ENCODE data around the gene R3HDM1. TPM values are rescaled to one million over a fixed set of nuclear protein-coding genes. Genes with fewer than 3 reads are reported as not detected.
"Not testable (repeated sequence)": the region's sequence is repeated elsewhere in the genome, so short reads cannot be mapped to it uniquely, and the experiment has no call there.

R3HDM1 gene
- polyA plus RNA-seq, 1 donor from 2014 or later = 30.3 TPM

DNA sequence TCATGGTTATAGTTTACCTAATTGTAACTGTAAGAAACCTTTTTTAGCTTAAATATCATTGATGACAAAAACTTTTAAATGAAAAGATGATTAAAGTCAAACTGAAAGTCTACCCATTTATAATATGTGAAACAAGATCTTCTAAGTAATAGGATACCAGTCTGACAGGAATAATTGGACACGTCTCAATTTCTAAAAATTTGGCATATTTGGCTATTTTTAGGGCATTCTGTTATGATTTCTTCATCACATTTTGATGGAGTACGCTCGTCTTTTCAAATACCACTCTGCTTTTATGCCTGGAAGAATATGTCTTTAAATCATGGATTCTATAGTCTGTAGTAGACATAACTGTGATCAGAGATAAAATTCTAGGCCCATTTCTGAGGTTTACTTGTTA lies 1.3 kb downstream of the R3HDM1 start:
- Histone ChIP-seq H3K9me3 (ENCODE audit: low read length) (no peaks in the 10 kb centered on the region), H4K20me1 (ENCODE audit: insufficient read depth) (no peaks in the 10 kb centered on the region), H2AFZ (ENCODE audit: low read depth, low read length) (no peak overlapping the region), H3K9me2 (ENCODE audit: insufficient read depth, low read length) (no peaks in the 10 kb centered on the region), H3K4me3 (ENCODE audit: low read length) (peak overlapping the region; percentile 83), H3K36me3 (ENCODE audit: insufficient read depth, low read length) (no peaks in the 10 kb centered on the region), H3K27ac (ENCODE audit: low read length) (peak overlapping the region; percentile 92), H3K9ac (ENCODE audit: low read length) (peak overlapping the region; percentile 19), H3F3A (ENCODE audit: insufficient read depth, low read length, poor library complexity, severe bottlenecking) (no peaks in the 10 kb centered on the region), H3K79me2 (replicated peaks; ENCODE audit: insufficient read depth, low read length) (peaks cover 38% of the 10 kb centered on the region), H3K27me3 (ENCODE audit: insufficient read depth, low read depth, low read length) (no peaks in the 10 kb centered on the region), H3K4me2 (ENCODE audit: low read length) (peak overlapping the region; percentile 80)
- TF ChIP-seq, protein P1, sequence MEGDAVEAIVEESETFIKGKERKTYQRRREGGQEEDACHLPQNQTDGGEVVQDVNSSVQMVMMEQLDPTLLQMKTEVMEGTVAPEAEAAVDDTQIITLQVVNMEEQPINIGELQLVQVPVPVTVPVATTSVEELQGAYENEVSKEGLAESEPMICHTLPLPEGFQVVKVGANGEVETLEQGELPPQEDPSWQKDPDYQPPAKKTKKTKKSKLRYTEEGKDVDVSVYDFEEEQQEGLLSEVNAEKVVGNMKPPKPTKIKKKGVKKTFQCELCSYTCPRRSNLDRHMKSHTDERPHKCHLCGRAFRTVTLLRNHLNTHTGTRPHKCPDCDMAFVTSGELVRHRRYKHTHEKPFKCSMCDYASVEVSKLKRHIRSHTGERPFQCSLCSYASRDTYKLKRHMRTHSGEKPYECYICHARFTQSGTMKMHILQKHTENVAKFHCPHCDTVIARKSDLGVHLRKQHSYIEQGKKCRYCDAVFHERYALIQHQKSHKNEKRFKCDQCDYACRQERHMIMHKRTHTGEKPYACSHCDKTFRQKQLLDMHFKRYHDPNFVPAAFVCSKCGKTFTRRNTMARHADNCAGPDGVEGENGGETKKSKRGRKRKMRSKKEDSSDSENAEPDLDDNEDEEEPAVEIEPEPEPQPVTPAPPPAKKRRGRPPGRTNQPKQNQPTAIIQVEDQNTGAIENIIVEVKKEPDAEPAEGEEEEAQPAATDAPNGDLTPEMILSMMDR (IDR thresholded peaks at IDR 0.05; ENCODE audit: poor library complexity, severe bottlenecking) = no peak
- TF ChIP-seq TAF1 (IDR thresholded peaks at IDR 0.05; ENCODE audit: low read depth) (no peak), MXI1 (conservative IDR thresholded peaks at IDR 0.05; ENCODE audit: poor library complexity, severe bottlenecking) (no peak), RAD21 (conservative IDR thresholded peaks at IDR 0.05) (no peak), POLR2AphosphoS5 (IDR thresholded peaks at IDR 0.05) (no peak), EZH2 (IDR thresholded peaks at IDR 0.05; ENCODE audit: borderline replicate concordance, insufficient read depth, low read length, poor library complexity, severe bottlenecking) (no peak)
- TF ChIP-seq, protein P2, sequence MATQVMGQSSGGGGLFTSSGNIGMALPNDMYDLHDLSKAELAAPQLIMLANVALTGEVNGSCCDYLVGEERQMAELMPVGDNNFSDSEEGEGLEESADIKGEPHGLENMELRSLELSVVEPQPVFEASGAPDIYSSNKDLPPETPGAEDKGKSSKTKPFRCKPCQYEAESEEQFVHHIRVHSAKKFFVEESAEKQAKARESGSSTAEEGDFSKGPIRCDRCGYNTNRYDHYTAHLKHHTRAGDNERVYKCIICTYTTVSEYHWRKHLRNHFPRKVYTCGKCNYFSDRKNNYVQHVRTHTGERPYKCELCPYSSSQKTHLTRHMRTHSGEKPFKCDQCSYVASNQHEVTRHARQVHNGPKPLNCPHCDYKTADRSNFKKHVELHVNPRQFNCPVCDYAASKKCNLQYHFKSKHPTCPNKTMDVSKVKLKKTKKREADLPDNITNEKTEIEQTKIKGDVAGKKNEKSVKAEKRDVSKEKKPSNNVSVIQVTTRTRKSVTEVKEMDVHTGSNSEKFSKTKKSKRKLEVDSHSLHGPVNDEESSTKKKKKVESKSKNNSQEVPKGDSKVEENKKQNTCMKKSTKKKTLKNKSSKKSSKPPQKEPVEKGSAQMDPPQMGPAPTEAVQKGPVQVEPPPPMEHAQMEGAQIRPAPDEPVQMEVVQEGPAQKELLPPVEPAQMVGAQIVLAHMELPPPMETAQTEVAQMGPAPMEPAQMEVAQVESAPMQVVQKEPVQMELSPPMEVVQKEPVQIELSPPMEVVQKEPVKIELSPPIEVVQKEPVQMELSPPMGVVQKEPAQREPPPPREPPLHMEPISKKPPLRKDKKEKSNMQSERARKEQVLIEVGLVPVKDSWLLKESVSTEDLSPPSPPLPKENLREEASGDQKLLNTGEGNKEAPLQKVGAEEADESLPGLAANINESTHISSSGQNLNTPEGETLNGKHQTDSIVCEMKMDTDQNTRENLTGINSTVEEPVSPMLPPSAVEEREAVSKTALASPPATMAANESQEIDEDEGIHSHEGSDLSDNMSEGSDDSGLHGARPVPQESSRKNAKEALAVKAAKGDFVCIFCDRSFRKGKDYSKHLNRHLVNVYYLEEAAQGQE (IDR thresholded peaks at IDR 0.05; ENCODE audit: borderline replicate concordance) = no peak

DNA sequence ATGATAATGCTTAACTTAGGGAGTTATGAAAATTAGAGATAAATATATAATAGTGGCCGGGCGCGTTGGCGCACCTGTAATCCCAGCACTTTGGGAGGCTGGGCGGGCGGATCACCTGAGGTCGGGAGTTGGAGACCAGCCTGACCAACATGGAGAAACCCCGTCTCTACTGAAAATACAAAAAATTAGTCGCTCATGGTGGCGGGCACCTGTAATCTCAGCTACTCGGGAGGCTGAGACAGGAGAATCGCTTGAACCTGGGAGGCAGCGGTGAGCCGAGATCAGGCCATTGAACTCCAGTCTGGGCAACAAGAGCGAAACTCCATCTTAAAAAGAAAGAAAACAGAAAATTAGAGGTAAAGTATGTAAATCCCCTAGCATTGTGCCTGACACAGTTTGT lies 2.3 kb downstream of the R3HDM1 start:
- H3K9ac ChIP-seq (ENCODE audit: low read length); H3K4me2 ChIP-seq (ENCODE audit: low read length); H2AFZ ChIP-seq (ENCODE audit: low read depth, low read length); H3K27ac ChIP-seq (ENCODE audit: low read length); H4K20me1 ChIP-seq (ENCODE audit: insufficient read depth); H3K27me3 ChIP-seq (ENCODE audit: insufficient read depth, low read depth, low read length); H3K36me3 ChIP-seq (ENCODE audit: insufficient read depth, low read length); H3K9me2 ChIP-seq (ENCODE audit: insufficient read depth, low read length); H3K9me3 ChIP-seq (ENCODE audit: low read length); H3F3A ChIP-seq (ENCODE audit: insufficient read depth, low read length, poor library complexity, severe bottlenecking): not testable (repeated sequence)
- peaks cover 44% of the 10 kb centered on the region for H3K79me2 ChIP-seq (replicated peaks; ENCODE audit: insufficient read depth, low read length)
- peak overlapping the region; percentile 83 for H3K4me3 ChIP-seq (ENCODE audit: low read length)

DNA sequence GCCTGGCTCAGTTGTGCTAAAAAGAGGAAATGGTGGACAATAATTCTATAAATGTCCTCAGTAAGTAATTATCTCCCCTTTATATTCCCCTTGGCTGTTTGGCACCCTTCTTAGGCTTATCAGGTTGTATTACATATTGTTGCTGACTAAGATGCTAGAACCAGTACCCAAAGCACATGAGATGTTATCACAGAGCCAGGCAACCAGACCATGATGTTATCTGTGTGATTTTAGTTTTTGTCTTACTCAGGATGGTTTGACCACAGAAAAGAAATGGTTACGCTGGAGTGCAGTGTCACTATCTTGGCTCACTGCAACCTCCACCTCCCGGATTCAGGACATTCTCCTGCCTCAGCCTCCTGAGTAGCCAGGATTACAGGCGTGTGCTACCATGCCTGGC lies 15.2 kb downstream of the R3HDM1 start:
- H3K4me3 ChIP-seq (ENCODE audit: low read length) = no peak overlapping the region
- H3K4me2 ChIP-seq (ENCODE audit: low read length) = no peak overlapping the region
- no peaks in the 10 kb centered on the region for H3K9me2 ChIP-seq (ENCODE audit: insufficient read depth, low read length)
- no peak overlapping the region for H2AFZ ChIP-seq (ENCODE audit: low read depth, low read length)
- peaks cover 35% of the 10 kb centered on the region for H3K79me2 ChIP-seq (replicated peaks; ENCODE audit: insufficient read depth, low read length)
- no peak overlapping the region for H3K9ac ChIP-seq (ENCODE audit: low read length)
- H3K27ac ChIP-seq (ENCODE audit: low read length) = no peak overlapping the region
- no peaks in the 10 kb centered on the region for H3F3A ChIP-seq (ENCODE audit: insufficient read depth, low read length, poor library complexity, severe bottlenecking)
- TF ChIP-seq TAF1 (IDR thresholded peaks at IDR 0.05; ENCODE audit: low read depth) (no peak), RAD21 (conservative IDR thresholded peaks at IDR 0.05) (no peak), EZH2 (IDR thresholded peaks at IDR 0.05; ENCODE audit: borderline replicate concordance, insufficient read depth, low read length, poor library complexity, severe bottlenecking) (no peak), EP300 (conservative IDR thresholded peaks at IDR 0.05; ENCODE audit: poor library complexity, severe bottlenecking) (no peak), SMC3 (conservative IDR thresholded peaks at IDR 0.05; ENCODE audit: poor library complexity) (no peak), POLR2AphosphoS5 (IDR thresholded peaks at IDR 0.05) (no peak)
- TF ChIP-seq, protein P1 (IDR thresholded peaks at IDR 0.05; ENCODE audit: poor library complexity, severe bottlenecking) = no peak
- TF ChIP-seq, protein P2 (IDR thresholded peaks at IDR 0.05; ENCODE audit: borderline replicate concordance) = no peak
- no peaks in the 10 kb centered on the region for H3K9me3 ChIP-seq (ENCODE audit: low read length)
- H4K20me1 ChIP-seq (ENCODE audit: insufficient read depth) = no peaks in the 10 kb centered on the region
- no peaks in the 10 kb centered on the region for H3K27me3 ChIP-seq (ENCODE audit: insufficient read depth, low read depth, low read length)
- no peaks in the 10 kb centered on the region for H3K36me3 ChIP-seq (ENCODE audit: insufficient read depth, low read length)
